ENCODE measurements around the gene AKAP13. TPM values are rescaled to one million over a fixed set of nuclear protein-coding genes. Genes with fewer than 3 reads are reported as not detected.

The AKAP13 gene
- total and polyA plus RNA-seq, 2 of the 8 experiments (the other 6 are each of a cell fraction or from before 2014, with no cell fraction given), result 14.0 to 46.2 TPM

GRCh38 chr15:85422607-85423006, 42.2 kb downstream of the AKAP13 start:
- Histone ChIP-seq H2BK5ac (ENCODE audit: low read depth, low read length) (no peak overlapping the region), H3K79me2 (ENCODE audit: control insufficient read depth in 1 of 2, insufficient read depth in 2 of 2, low read length in 2 of 2) (peaks cover 0 to 87% of the 10 kb centered on the region in 2 experiments; a peak in 2 of 4 replicates), H3K9me3 (ENCODE audit: insufficient read depth in 2 of 2, low read depth in 1 of 2, low read length in 1 of 2) (no peaks in the 10 kb centered on the region), H3K4me2 (ENCODE audit: insufficient read depth in 1 of 2, low read depth in 2 of 2, low read length in 2 of 2) (no peak overlapping the region), H2AFZ (ENCODE audit: low read length) (no peak overlapping the region), H2BK15ac (ENCODE audit: low read length) (no peak overlapping the region), H4K91ac (replicated peaks; ENCODE audit: insufficient read length, low read length) (no peak overlapping the region), H3K23me2 (ENCODE audit: low read depth, low read length) (no peaks in the 10 kb centered on the region), H3K4ac (replicated peaks; ENCODE audit: insufficient read length, low read depth, low read length) (no peak overlapping the region), H3K14ac (ENCODE audit: insufficient read length) (no peak overlapping the region), H3K56ac (replicated peaks; ENCODE audit: insufficient read length, low read depth, low read length) (no peak overlapping the region), H3K9ac (replicated peaks in 1 of 4; ENCODE audit: extremely low read depth in 1 of 4, low read depth in 3 of 4, low read length in 3 of 4) (no peak overlapping the region), H3K27me3 (replicated peaks in 1 of 4; ENCODE audit: control insufficient read depth in 3 of 4, extremely low read depth in 1 of 4, insufficient read depth in 3 of 4, low read length in 3 of 4) (no peaks in the 10 kb centered on the region), H3K4me1 (replicated peaks in 1 of 4; ENCODE audit: control insufficient read depth in 3 of 4, insufficient read depth in 4 of 4, low read length in 3 of 4) (no peaks in the 10 kb centered on the region), H4K8ac (ENCODE audit: extremely low read depth, insufficient read depth, low read length) (no peak overlapping the region), H2AK5ac (ENCODE audit: low read depth, low read length) (no peak overlapping the region), H3K36me3 (ENCODE audit: control insufficient read depth in 2 of 4, insufficient read depth in 4 of 4, low read length in 3 of 4) (no peaks in the 10 kb centered on the region), H2BK20ac (ENCODE audit: low read length) (no peak overlapping the region), H4K5ac (ENCODE audit: insufficient read length, low read depth, low read length) (no peak overlapping the region), H3K4me3 (ENCODE audit: extremely low read depth in 1 of 4, insufficient read depth in 2 of 4, low read depth in 3 of 4, low read length in 4 of 4) (no peak overlapping the region), H4K20me1 (replicated peaks in 1 of 2; ENCODE audit: control insufficient read depth in 1 of 2, insufficient read depth in 2 of 2, low read length in 2 of 2) (peaks cover 3 to 9% of the 10 kb centered on the region in 2 experiments), H2BK12ac (ENCODE audit: low read depth, low read length) (no peak overlapping the region), H3K79me1 (ENCODE audit: low read depth, low read length) (peaks cover 2% of the 10 kb centered on the region), H2BK120ac (replicated peaks; ENCODE audit: low read depth, low read length) (no peak overlapping the region), H3K27ac (ENCODE audit: low read depth, low read length) (no peak overlapping the region), H3K23ac (ENCODE audit: insufficient read length) (no peak overlapping the region), H3K18ac (ENCODE audit: extremely low read depth, low read length) (no peak overlapping the region)
- DNase-seq (ENCODE audit: low read depth in 1 of 2, low spot score in 2 of 2), result no peak
- ChIA-PET POLR2A (ENCODE audit: partially characterized antibody) (interaction anchor here (1.9 kb wide), 1 partner anchor 11 kb away, joined by 6 read pairs; no protein-coding TSS in a partner anchor), CTCF (ENCODE audit: partially characterized antibody) (no interaction called here)
- 94% methylated on average over 2 of the region's 2 CpGs; no CpG with 5 or more reads in 1 of the 2 experiments for WGBS, 2 experiments (ENCODE audit: extremely low coverage in 1 of 2, insufficient coverage in 1 of 2, insufficient read length in 1 of 2, insufficient replicate concordance in 2 of 2, low coverage in 1 of 2, low lambda C conversion rate in 2 of 2, missing lambda C conversion rate in 1 of 2)
- no peak for FAIRE-seq
- TF ChIP-seq POU5F1 (IDR thresholded peaks at IDR 0.05; ENCODE audit: low read depth, low read length) (no peak), POLR2A (IDR thresholded peaks at IDR 0.05; ENCODE audit: control extremely low read depth in 1 of 2, low read depth in 2 of 2, low read length in 2 of 2) (no peak), JUND (IDR thresholded peaks at IDR 0.05; ENCODE audit: low read length) (no peak), EP300 (IDR thresholded peaks at IDR 0.05; ENCODE audit: borderline replicate concordance in 1 of 2, low read depth in 2 of 2, low read length in 2 of 2) (no peak), RFX5 (IDR thresholded peaks at IDR 0.05; ENCODE audit: borderline replicate concordance, low read depth, low read length) (no peak), CHD1 (IDR thresholded peaks at IDR 0.05; ENCODE audit: low read depth, low read length) (no peak)

Measured in H1 (cell line).